GM12878 (cell line): ENCODE results near the gene ANKRD34C. TPM values are rescaled to one million over a fixed set of nuclear protein-coding genes. Genes with fewer than 3 reads are reported as not detected.

Source experiments
- ATAC-seq: fragments of 200-7000 bp; cut with Tn5 transposase; 3 replicates; pipeline ENCODE4 v1.9.1; 2020; ENCODE audit warnings: mild to moderate bottlenecking, moderate library complexity
- BruUV-seq: library from RNA; stranded (reverse); fragments of 400-500 nt; replicated peaks from 2 replicates; lab custom pipeline; 2021; lab: Mats Ljungman, UMichigan
- CTCF ChIA-PET: fragments of 300-600 bp; sonication (Branson Sonifier 250); formaldehyde crosslinking; extraction: SDS; loops from one replicate; lab custom pipeline; 2021; ENCODE audit warnings: inconsistent platforms; lab: Yijun Ruan, JAX
- POLR2A ChIA-PET: fragments of 350-600 bp; formaldehyde crosslinking; extraction: SDS; loops from one replicate; lab custom pipeline; 2021; ENCODE audit warnings: inconsistent platforms; lab: Charles Lee
- RAD21 ChIA-PET: fragments of 300-600 bp; sonication (Branson Sonifier 250); formaldehyde crosslinking; loops from one replicate; lab custom pipeline; 2023; ENCODE audit warnings: antibody characterized with exemption; ENCODE audit not compliant: unreplicated experiment; lab: Charles Lee
- SMC1A ChIA-PET: fragments of 300-600 bp; sonication (Branson Sonifier 250); formaldehyde crosslinking; loops from one replicate; lab custom pipeline; 2023; ENCODE audit not compliant: unreplicated experiment, uncharacterized antibody; lab: Charles Lee
- DNase-seq: peaks from one replicate; pipeline ENCODE4 v3.0.0-alpha.2; 2011; ENCODE audit warnings: low read depth, low spot score
- FAIRE-seq: peaks from 3 replicates; lab custom pipeline; 2011; peaks lifted over from hg19 to GRCh38; lab: Jason Lieb, UNC
- H2AFZ ChIP-seq: 2 replicates; pipeline ENCODE4 v1.6.0; 2011; ENCODE audit warnings: low read depth, low read length, control low read depth; ENCODE audit not compliant: control insufficient read depth
- H3K27ac ChIP-seq: 2 replicates; pipeline ENCODE4 v1.5.1; 2011; ENCODE audit warnings: control low read depth; ENCODE audit not compliant: control insufficient read depth, insufficient read depth
- H3K27me3 ChIP-seq, 2 experiments: replicated peaks in 1 of 2; 2 replicates each; pipeline versions ENCODE4 v1.6.0 to v1.6.1; 2011; ENCODE audit warnings: low read length in 1 of 2; ENCODE audit not compliant: control insufficient read depth in 2 of 2, insufficient read depth in 2 of 2
- H3K36me3 ChIP-seq, 2 experiments: 2 replicates each; pipeline ENCODE4 v1.5.1; 2011; ENCODE audit warnings: low read length in 1 of 2; ENCODE audit not compliant: control insufficient read depth in 2 of 2, insufficient read depth in 2 of 2
- H3K4me1 ChIP-seq: 2 replicates; pipeline ENCODE4 v1.6.1; 2011; ENCODE audit warnings: mild to moderate bottlenecking, low read length, moderate library complexity, mixed read lengths; ENCODE audit not compliant: control insufficient read depth, insufficient read depth
- H3K4me2 ChIP-seq: 2 replicates; pipeline ENCODE4 v1.6.0; 2011; ENCODE audit warnings: control low read depth; ENCODE audit not compliant: control insufficient read depth, insufficient read depth
- H3K4me3 ChIP-seq: fragments of 200-600 bp; sonication (generic); 2 replicates; pipeline ENCODE4 v1.5.1; 2016
- H3K79me2 ChIP-seq: 2 replicates; pipeline ENCODE4 v1.6.0; 2011; ENCODE audit warnings: low read length; ENCODE audit not compliant: control insufficient read depth, insufficient read depth
- H3K9ac ChIP-seq: 2 replicates; pipeline ENCODE4 v1.8.0; 2011; ENCODE audit warnings: low read length, control low read depth, mixed read lengths; ENCODE audit not compliant: control insufficient read depth, insufficient read depth
- H3K9me3 ChIP-seq: replicated peaks from 3 replicates; pipeline ENCODE4 v1.5.1; 2011; ENCODE audit warnings: mild to moderate bottlenecking, low read length; ENCODE audit not compliant: control insufficient read depth, insufficient read depth
- H4K20me1 ChIP-seq: 2 replicates; pipeline ENCODE4 v1.6.0; 2011; ENCODE audit not compliant: control insufficient read depth, insufficient read depth
- FOS ChIP-seq: IDR thresholded peaks from 3 replicates; pipeline ENCODE4 v1.6.1; 2011; ENCODE audit warnings: borderline replicate concordance; ENCODE audit not compliant: insufficient read length; ENCODE audit errors: extremely low read depth
- KDM1A ChIP-seq: fragments of 200-600 bp; sonication (generic); IDR thresholded peaks from 2 replicates; pipeline ENCODE4 v1.6.1; 2016; ENCODE audit warnings: borderline replicate concordance
- RCOR1 ChIP-seq: conservative IDR thresholded peaks from 2 replicates; pipeline ENCODE4 v1.6.1; 2012; ENCODE audit warnings: low read depth, low read length, improper control_type of control experiment
- SIX5 ChIP-seq: IDR thresholded peaks from 2 replicates; pipeline ENCODE4 v1.6.1; 2011; ENCODE audit warnings: mild to moderate bottlenecking, low read depth, low read length, moderate library complexity; ENCODE audit not compliant: severe bottlenecking
- WGBS: methylation state at CpG from one replicate; pipeline ENCODE4 v1.1.6; 2016; ENCODE audit warnings: low lambda C conversion rate; ENCODE audit not compliant: insufficient replicate concordance, insufficient coverage; ENCODE audit errors: missing lambda C conversion rate; 5-methylcytosine and 5-hydroxymethylcytosine counted together
- in situ Hi-C: fragments of 300-500 bp; cut with MboI; formaldehyde crosslinking; loops from 9 replicates; pipeline ENCODE4 v1.14.3; 2018; ENCODE audit warnings: mixed read lengths
- intact Hi-C: fragments of 100-400 bp; cut with micrococcal nuclease; formaldehyde crosslinking; loops from one replicate; pipeline ENCODE4 v1.14.2; 2022; ENCODE audit not compliant: unreplicated experiment
- polyA plus RNA-seq, 11 experiments: library from polyadenylated mRNA; depleted of rRNA in 4 of 11; unstranded in 6 of 11; stranded (reverse) in 5 of 11; fragments of >200 nt; fragmentation: Nextera tagmentation in 4 of 11; fragmentation: Illumina TruSeq in 1 of 11; extraction: Ambion mirVana in 4 of 11; extraction: Trizol in 1 of 11; gene quantifications; 1 replicate in 1 of 11; 2 replicates in 10 of 11; pipeline versions ENCODE4 v1.2.1 to v1.2.3, GENCODE V29; 2011 to 2016; ENCODE audit warnings: inconsistent platforms in 2 of 11, missing spikeins in 2 of 11, low read depth in 1 of 11
- total RNA-seq, 4 experiments: library from RNA; depleted of rRNA in 3 of 4; stranded (reverse); fragments of >200 nt in 3 of 4; fragmentation: Illumina TruSeq in 1 of 4; extraction: Trizol in 1 of 4; gene quantifications; 2 replicates each; pipeline versions ENCODE4 v1.2.1 to v1.2.3, GENCODE V29; 2013 to 2021
- TF ChIP-seq, protein P1 (sequence below): IDR thresholded peaks from 2 replicates; pipeline ENCODE4 v1.6.1; 2012; ENCODE audit warnings: mild to moderate bottlenecking, low read depth, low read length

The ANKRD34C gene
- total and polyA plus RNA-seq, 10 of the 15 experiments (the other 5 are each of a cell fraction or from before 2014, with no cell fraction given) = 0.01 TPM; not detected in 9

DNA sequence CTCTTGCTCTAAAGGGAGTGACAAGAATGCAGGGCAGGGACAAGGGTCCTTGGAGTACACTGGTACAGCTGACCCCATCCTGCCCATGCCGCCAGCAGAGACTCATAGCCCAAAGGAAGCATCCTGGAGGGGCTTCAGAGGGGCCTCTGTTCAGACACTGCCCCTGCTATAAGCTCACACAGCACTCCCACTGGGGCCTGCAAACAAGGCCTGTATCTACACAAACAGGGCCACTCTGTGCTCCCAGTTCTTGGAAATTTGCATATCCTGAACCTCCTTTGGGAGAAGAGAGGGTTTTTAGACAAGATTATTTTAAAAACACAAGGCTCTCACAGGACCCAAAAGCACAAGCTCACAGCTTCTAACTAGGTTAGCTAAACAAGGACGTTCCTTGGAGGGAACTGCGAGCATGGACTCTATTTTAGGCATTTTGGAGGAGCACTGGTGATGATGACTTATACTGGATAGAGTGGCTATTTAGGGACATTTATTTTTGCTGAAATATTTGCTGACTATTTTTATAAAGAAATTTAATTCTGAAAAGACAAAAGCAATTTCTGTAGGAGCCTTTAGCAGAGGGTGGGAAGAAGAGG is 16.4 kb upstream of the ANKRD34C start (continued):
- TF ChIP-seq SIX5 (no peak), KDM1A (no peak), FOS (no peak)
- TF ChIP-seq, all 136 proteins: peak for 0

DNA sequence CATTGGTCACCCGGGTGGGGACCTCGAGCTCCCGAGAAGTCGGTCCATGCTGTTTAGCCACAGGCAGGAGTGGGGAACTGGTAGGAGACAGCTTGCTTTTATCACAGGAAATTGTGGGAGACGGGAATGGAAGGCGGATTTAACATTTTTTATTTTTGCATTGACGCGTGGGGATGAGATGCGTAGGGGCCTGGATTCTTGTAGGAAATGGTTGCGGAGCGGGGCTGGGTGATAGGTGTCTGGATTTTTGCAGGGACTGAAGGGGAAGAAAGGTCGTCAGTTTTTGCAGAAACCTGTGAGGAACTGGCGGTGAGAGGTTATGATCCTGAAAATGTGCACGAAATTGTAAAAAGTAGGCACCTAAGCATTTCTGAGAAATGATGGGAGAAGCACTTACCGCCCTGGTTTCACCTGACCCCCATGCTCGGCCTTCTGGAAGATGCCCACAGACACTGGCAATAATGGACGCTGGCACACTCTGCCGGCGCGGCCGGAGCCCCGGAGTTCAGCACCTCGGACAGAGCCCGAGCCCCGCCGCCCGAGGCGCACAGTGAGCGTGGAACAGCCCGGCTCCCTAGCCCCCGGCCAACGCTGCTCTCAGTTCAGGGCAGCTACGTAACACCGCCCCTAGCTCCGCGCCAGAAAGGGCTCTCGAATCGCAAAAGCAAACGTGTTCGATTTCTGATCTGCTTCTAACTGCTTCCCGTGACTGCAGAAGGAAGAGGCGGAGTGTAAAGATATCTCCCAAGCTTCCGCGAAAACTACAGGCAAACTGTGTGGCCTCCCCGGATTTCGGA is 928 bp downstream of the ANKRD34C start:
- in situ Hi-C loops (no loop called here), intact Hi-C loops (no loop called here)
- no peak overlapping the region for H3K9ac ChIP-seq
- H3K9me3 ChIP-seq = no peaks in the 10 kb centered on the region; the same call in 2 of the 3 replicates
- no peak for FAIRE-seq
- RAD21 ChIA-PET = no interaction called here
- SMC1A ChIA-PET = no interaction called here
- CTCF ChIA-PET = no interaction called here
- no peak overlapping the region for H3K27ac ChIP-seq
- H3K79me2 ChIP-seq = no peaks in the 10 kb centered on the region
- no peaks in the 10 kb centered on the region for H4K20me1 ChIP-seq
- DNase-seq = no peak
- WGBS = 23% methylated on average over 43 of the region's 46 CpGs
- no peak overlapping the region for H2AFZ ChIP-seq
- peak; percentile 48; the same call in 2 of the 3 replicates for ATAC-seq
- no TSS peak for BruUV-seq
- H3K36me3 ChIP-seq = no peaks in the 10 kb centered on the region
- POLR2A ChIA-PET = no interaction called here
- TF ChIP-seq, protein P1, sequence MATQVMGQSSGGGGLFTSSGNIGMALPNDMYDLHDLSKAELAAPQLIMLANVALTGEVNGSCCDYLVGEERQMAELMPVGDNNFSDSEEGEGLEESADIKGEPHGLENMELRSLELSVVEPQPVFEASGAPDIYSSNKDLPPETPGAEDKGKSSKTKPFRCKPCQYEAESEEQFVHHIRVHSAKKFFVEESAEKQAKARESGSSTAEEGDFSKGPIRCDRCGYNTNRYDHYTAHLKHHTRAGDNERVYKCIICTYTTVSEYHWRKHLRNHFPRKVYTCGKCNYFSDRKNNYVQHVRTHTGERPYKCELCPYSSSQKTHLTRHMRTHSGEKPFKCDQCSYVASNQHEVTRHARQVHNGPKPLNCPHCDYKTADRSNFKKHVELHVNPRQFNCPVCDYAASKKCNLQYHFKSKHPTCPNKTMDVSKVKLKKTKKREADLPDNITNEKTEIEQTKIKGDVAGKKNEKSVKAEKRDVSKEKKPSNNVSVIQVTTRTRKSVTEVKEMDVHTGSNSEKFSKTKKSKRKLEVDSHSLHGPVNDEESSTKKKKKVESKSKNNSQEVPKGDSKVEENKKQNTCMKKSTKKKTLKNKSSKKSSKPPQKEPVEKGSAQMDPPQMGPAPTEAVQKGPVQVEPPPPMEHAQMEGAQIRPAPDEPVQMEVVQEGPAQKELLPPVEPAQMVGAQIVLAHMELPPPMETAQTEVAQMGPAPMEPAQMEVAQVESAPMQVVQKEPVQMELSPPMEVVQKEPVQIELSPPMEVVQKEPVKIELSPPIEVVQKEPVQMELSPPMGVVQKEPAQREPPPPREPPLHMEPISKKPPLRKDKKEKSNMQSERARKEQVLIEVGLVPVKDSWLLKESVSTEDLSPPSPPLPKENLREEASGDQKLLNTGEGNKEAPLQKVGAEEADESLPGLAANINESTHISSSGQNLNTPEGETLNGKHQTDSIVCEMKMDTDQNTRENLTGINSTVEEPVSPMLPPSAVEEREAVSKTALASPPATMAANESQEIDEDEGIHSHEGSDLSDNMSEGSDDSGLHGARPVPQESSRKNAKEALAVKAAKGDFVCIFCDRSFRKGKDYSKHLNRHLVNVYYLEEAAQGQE = peak; percentile 89
- TF ChIP-seq RCOR1 = no peak
- H3K4me3 ChIP-seq = no peak overlapping the region
- peaks cover 4 to 6% of the 10 kb centered on the region in 2 experiments; a peak in 3 of 4 replicates for H3K27me3 ChIP-seq
- H3K4me2 ChIP-seq = no peak overlapping the region
- no peaks in the 10 kb centered on the region for H3K4me1 ChIP-seq
